BE2C (cell line): Measurements from ENCODE around the gene FAM229A.

ENCODE experiments used
- DNase-seq: peaks from one replicate; pipeline ENCODE4 v3.0.0-alpha.2; 2020
- H3K27me3 ChIP-seq: fragments of 250-450 bp; sonication (Bioruptor Pico); 2 replicates; pipeline ENCODE4 v1.5.1; 2020; ENCODE audit warnings: mild to moderate bottlenecking
- H3K36me3 ChIP-seq: fragments of 250-450 bp; sonication (Bioruptor Pico); 2 replicates; pipeline ENCODE4 v1.5.1; 2020; ENCODE audit warnings: mild to moderate bottlenecking
- H3K4me1 ChIP-seq: fragments of 250-450 bp; sonication (Bioruptor Pico); 2 replicates; pipeline ENCODE4 v1.5.1; 2020
- H3K4me3 ChIP-seq: 2 replicates; pipeline ENCODE4 v1.5.1; 2011; ENCODE audit warnings: low read depth, low read length
- H3K9me3 ChIP-seq: fragments of 250-450 bp; sonication (Bioruptor Pico); 2 replicates; pipeline ENCODE4 v1.5.1; 2020
- CTCF ChIP-seq: IDR thresholded peaks from 2 replicates; pipeline ENCODE4 v1.5.1; 2012; ENCODE audit warnings: mild to moderate bottlenecking, low read depth, low read length

Gene FAM229A

GRCh38 chr1:32372149-32372756, 10.0 kb upstream of the FAM229A start:
- Histone ChIP-seq H3K36me3 (no peaks in the 10 kb centered on the region), H3K9me3 (no peaks in the 10 kb centered on the region), H3K4me3 (no peak overlapping the region), H3K27me3 (no peaks in the 10 kb centered on the region), H3K4me1 (no peaks in the 10 kb centered on the region)
- no peak for TF ChIP-seq CTCF
- no peak for DNase-seq

GRCh38 chr1:32367912-32368635, 5.8 kb upstream of the FAM229A start:
- H3K9me3 ChIP-seq = no peaks in the 10 kb centered on the region
- no peaks in the 10 kb centered on the region for H3K36me3 ChIP-seq
- DNase-seq = no peak
- H3K27me3 ChIP-seq = no peaks in the 10 kb centered on the region
- H3K4me1 ChIP-seq = no peaks in the 10 kb centered on the region
- TF ChIP-seq CTCF = no peak
- H3K4me3 ChIP-seq = no peak overlapping the region

GRCh38 chr1:32365445-32365844, 3.2 kb upstream of the FAM229A start:
- TF ChIP-seq CTCF = no peak

GRCh38 chr1:32364836-32365235, 2.6 kb upstream of the FAM229A start:
- H3K4me3 ChIP-seq = no peak overlapping the region
- H3K27me3 ChIP-seq = no peaks in the 10 kb centered on the region
- DNase-seq = no peak
- no peak for TF ChIP-seq CTCF
- no peaks in the 10 kb centered on the region for H3K36me3 ChIP-seq
- H3K9me3 ChIP-seq = no peaks in the 10 kb centered on the region
- H3K4me1 ChIP-seq = no peaks in the 10 kb centered on the region

More at GRCh38 chr1:32365445-32365844, 3.2 kb upstream of the FAM229A start:
- no peak for DNase-seq
- Histone ChIP-seq H3K4me3 (no peak overlapping the region), H3K27me3 (no peaks in the 10 kb centered on the region), H3K36me3 (no peaks in the 10 kb centered on the region), H3K9me3 (no peaks in the 10 kb centered on the region), H3K4me1 (no peaks in the 10 kb centered on the region)

GRCh38 chr1:32363713-32364112, 1.4 kb upstream of the FAM229A start:
- Histone ChIP-seq H3K4me1 (no peaks in the 10 kb centered on the region), H3K27me3 (no peaks in the 10 kb centered on the region), H3K36me3 (no peaks in the 10 kb centered on the region), H3K4me3 (no peak overlapping the region), H3K9me3 (no peaks in the 10 kb centered on the region)
- no peak for DNase-seq
- TF ChIP-seq CTCF = no peak
